GM19099 (cell line): Measurements from ENCODE around the gene LPIN2.

ENCODE experiments used
- POLR2A ChIP-seq: IDR thresholded peaks from 3 replicates; pipeline ENCODE4 v1.6.1; 2011; ENCODE audit warnings: low read depth; ENCODE audit not compliant: insufficient read length; ENCODE audit errors: extremely low read depth

The LPIN2 gene, protein sequence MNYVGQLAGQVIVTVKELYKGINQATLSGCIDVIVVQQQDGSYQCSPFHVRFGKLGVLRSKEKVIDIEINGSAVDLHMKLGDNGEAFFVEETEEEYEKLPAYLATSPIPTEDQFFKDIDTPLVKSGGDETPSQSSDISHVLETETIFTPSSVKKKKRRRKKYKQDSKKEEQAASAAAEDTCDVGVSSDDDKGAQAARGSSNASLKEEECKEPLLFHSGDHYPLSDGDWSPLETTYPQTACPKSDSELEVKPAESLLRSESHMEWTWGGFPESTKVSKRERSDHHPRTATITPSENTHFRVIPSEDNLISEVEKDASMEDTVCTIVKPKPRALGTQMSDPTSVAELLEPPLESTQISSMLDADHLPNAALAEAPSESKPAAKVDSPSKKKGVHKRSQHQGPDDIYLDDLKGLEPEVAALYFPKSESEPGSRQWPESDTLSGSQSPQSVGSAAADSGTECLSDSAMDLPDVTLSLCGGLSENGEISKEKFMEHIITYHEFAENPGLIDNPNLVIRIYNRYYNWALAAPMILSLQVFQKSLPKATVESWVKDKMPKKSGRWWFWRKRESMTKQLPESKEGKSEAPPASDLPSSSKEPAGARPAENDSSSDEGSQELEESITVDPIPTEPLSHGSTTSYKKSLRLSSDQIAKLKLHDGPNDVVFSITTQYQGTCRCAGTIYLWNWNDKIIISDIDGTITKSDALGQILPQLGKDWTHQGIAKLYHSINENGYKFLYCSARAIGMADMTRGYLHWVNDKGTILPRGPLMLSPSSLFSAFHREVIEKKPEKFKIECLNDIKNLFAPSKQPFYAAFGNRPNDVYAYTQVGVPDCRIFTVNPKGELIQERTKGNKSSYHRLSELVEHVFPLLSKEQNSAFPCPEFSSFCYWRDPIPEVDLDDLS

DNA sequence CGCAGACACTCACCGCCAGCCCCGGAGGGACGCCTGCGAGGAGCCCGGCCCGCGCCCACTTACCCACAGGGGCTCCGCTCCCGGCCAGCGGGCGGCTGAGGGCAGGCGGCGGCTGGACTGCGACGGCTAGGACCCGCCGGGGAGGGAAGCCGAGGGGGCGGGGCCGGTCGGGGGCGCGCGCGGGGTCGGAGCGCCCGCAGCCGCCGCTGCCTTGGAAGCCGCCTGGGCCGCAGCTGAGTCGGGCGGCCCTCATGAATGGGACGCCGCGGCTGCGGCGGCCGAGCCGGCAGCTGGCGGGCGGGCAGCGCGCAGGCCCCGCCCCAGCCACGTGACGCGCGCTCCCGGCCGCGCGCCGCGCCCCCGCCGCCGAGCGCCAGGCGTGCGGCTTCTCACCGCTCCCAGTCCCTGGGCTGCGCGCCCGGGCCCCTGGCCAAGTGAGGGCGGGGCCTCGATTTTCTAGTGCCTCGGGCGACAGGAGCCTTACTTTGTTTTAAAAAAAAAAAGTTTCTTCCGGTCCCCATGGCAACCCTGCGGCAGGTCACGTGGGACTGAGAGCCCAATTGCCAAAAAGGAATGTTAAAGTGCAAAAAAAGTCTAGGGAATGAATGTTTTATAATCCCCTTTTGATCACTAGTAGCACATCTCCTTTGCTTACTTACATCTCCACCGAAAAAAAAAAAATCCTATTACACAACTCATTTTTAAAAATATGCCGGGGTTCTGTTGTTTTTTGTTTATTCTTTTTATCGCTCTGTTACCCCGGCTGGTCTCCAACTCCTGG is at the start of gene LPIN2:
TSS of gene LPIN2 (minus strand) at position 121 of the 781 bp plus-strand sequence. CDS start 52,304 bp downstream, outside the sequence.
- TF ChIP-seq POLR2A = peak; percentile 72

DNA sequence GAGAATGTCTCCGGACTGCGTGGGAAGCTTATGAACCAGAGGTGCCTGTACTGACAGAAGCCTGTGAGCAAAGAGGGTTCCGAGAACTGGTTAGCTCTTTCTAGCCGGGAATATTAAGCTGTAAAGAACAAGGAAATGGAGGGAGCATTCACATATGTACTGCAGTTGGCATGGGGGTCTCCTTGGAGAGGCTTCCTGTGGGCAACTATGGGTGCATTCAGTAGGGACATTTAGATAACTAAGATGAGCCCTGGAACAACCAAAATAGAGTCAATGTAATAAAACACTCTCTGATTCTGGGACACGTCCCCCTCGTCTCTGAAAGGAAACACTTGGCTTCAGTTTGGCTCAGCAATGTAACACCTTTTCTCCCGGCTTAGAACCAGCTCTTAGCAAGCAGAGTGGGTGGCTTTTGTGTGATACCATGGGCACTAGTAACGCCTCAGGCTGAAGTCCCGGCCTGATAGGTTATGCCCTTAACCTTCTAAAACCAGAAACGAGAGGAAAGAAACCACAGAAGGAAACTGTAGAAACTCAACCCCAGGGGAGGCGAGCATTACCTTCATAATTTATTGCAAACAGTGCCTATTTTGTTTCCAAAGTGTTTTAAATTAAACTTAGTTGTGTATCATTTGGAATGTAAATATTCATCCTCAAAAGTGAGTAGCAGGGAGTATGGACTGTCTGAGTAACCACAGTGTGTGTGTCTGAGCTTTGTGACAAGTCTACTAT is 48.8 kb upstream of the LPIN2 start:
- no peak for TF ChIP-seq POLR2A

DNA sequence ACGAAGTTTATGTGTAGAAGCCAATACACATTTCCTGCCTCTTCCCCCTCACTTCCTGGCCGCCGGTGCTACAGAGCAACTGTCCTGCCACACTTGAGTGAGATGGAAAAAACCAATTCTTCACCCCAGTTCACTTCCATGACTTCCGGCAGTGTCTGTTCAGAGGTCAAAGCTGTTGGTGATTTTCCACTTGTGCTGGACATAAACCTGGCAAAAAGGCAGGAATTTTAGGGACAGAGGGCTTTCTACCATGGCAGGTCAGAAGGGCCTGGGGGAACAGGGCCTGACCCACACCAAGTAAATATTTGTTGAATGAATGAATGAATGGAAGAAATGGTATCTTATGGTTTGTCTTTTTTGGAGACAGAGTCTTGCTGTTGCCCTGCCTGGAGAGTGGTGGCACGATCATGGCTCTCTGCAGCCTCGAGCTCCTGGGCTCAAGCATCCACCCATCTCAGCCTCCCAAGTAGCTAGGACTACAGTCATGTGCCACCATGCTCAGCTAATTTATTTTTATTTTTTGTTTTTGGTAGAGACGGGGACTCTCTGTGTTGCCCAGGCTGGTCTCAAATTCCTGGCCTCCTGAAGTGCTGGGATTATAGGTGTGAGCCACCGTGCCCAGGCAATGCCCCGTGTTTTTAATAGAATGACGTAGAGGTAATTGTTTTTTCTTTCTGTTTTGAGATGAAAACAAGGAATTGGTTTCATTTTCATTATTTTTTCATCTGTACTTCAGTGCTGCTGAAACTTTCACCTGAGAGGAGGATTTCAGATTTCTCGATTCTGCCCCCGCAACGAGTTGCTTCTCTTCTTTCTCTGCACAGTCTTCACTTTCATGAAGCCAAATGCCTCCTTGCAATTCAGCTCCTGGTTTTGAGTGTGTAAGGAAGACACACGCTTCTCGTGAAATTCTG is 48.0 kb upstream of the LPIN2 start:
- no peak for TF ChIP-seq POLR2A

DNA sequence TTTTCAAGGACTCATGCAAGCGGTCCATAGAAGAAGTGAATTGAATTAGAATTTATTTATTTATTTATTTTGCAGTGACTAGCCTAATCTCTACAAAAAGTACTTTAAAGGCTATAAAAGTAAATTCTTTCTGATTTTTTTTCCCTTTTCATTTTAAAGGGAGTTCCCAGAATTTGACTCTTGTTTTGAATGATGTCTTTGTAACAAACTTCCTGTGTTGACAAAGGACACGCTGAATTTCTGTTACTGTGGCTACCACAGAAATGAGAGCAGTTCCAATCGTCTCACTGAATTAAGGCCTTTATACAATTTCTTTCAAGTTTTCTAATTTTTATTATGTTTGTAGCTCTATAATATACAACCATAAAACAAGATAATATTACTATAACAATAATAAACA is 46.3 kb upstream of the LPIN2 start:
- no peak for TF ChIP-seq POLR2A

DNA sequence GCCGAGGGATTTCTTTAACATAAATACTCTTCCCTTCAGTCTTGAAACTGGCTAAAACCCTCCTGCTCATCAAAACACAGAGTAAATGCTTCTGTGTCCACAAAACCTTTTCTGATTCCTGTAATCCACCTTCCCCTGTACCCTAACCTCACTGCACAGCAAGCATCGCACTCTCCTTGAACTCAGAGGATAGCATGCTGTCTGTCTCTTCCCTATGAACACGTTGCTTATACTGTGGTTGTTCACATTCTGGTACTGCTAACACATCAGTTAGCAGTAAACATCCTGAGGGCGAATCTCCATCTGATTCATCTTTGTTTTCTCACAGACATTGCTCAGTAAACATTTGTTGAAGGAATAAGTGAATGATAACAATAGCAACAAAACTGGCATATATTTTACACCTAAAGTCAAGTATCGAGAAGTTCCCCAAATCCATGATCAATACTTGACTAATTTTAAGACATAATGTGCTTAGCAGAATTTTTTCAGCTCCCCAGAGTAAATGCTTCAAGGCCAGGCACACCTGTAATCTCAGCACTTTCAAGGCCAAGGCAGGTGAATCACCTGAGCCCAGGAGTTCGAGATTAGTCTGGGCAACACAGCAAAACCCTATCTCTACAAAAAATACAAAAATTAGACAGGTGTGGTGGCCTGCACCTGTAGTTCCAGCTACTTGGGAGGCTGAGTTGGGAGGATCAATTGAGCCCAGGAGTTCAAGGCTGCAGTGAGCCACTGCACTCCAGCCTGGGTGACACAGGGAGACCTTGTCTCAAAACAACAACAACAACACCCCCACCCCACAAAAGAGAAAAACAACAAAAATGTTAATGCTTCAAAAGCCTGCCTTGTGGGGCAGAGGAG is 45.6 kb upstream of the LPIN2 start:
- no peak for TF ChIP-seq POLR2A

DNA sequence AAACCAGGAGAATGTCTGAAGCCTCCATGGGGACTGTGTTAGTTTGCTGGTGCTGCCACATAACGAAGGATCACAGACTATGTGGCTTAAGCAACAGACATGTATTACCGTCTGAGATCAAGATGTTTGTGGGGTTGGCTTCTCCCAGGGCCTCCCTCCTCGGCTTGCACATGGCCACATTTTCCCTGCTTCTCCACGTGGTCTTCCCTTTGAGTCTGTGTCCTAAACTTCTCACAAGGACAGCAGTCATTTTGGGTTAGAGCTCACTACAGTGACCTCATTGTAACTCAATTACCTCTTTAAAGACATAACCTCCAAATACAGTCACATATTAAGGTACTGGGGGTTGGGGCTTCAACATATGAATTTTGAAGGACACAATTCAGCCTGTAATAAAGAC is 44.6 kb upstream of the LPIN2 start:
- no peak for TF ChIP-seq POLR2A

DNA sequence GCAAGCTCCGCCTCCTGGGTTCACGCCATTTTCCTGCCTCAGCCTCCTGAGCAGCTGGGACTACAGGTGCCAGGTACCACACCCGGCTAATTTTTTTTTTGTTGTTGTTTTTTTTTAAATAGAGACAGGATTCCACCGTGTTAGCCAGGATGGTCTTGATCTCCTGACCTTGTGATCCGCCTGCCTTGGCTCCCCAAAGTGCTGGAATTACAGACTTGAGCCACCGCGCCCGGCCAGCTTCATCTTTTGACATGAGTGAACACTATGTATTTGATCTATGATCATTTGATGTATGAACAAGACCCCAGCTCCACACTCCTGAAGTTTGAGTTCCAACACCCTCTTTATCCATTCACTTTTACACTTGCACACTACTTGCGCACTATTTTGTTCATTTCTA is 43.4 kb upstream of the LPIN2 start:
- TF ChIP-seq POLR2A = no peak

DNA sequence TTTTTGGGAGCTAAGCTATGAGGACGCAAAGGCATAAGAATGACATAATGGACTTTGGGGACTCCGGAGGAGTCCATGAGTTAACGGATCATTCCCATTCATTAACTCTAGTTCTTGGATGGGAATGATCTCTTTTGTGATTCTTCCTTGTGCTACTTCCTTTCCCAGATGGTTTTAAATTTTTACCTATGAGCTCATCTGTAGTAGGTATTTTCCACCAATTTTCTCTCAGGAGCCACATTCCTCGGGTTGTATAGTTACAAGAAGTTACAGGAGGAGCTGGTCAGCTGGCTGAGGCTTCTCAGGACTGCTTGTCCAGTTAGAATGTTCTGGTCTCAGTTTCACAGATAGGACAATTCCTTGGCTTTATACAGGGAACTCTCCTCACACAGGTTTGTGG is 42.9 kb upstream of the LPIN2 start:
- no peak for TF ChIP-seq POLR2A

DNA sequence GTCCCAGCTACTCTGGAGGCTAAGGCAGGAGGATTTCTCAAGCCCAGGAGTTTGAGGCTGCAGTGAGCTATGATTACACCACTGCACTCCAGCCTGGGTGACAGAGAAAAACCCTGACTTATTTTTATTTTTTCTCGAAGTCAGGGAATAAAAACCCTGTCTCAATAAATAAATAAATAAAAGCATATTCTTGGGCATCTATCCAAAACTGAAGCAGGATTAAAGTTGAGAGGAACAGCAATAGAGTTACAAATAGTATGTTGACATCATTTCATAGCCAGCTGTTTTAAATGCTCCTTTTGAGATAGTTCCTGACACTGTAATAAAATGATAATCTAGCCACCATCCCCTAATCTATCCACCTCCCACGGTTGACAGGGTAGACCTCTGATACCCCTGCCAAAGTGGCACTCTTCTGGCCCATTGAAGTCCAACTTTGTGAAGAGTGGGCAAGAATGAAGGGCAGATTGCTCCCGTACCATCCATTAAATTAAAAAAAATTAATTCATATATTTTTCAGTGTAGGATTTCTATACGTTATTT is 42.3 kb upstream of the LPIN2 start:
- TF ChIP-seq POLR2A = no peak

DNA sequence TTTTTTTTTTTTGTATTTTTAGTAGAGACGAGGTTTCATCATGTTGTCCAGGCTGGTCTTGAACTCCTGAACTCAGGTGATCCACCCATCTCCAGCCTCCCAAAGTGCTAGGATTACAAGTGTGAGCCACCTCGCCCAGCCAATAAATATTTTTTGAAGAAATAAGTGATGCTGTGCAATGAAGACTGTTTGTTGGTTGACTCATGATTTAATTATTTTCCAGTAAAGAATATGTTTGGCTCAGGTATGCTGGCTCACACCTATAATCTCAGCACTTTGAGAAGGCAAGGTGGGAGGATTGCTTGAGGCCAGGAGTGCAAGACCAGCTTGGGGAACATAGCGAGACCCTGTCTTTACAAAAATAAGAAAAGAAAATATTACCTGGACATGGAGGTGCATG is 41.8 kb upstream of the LPIN2 start:
- no peak for TF ChIP-seq POLR2A

DNA sequence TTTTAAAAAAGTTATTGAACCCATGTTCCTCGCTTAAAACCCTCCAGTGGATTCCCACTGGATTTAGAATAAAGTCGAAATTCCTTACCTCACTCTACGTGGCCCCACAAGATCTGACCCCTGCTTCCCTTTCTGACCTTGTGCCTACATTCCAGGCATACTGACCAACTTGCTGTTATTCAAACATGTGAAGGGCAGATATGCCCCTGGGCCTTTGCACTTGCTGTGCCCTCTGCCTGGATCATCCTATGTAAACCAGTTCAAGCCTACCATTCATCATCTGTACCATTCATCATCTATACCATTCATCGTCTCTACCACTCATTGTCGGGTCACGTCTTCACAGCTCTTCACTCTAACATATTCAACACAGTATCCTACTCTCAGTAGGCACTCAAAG is 41.3 kb upstream of the LPIN2 start:
- TF ChIP-seq POLR2A = no peak

DNA sequence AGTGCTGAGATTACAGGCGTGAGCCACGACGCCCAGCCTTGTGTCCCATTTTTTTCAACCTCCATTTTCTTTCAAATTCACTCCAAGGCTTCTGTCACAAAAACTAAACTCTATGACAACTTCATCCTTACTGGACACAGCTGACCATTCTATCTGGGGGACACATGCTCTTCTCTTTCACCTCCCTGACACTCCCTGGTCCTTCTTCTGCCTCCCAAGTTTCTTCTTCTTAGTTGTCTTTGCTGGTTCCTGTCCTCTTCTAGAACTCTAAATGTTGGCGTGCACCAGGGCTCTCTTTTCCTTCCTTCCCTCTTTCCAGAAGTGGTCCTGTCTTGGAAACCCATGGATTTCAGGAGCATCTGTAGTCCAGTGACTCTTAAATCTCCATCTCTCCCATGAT is 40.1 kb upstream of the LPIN2 start:
- TF ChIP-seq POLR2A = no peak

DNA sequence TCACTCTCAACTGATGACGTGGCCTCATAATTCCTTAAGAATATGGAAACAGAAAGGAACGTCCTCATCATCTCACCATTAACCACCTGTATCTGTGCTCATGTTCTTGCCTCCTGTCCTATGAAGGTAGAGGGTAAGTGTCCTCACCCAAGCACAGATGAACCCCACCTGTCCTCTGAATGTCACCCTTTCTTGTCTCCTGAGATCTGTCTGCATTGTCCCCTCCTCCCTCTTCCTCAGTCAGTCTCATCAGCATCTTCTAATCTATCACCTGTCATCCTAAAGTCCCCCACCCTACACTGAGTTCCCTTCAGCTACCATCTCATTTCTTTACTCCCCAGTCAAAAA is 39.4 kb upstream of the LPIN2 start:
- TF ChIP-seq POLR2A = no peak
